HG03139 (cell line): ENCODE data around the gene ZNF121.
"Not testable (repeated sequence)": the region's sequence is repeated elsewhere in the genome, so short reads cannot be mapped to it uniquely, and the experiment has no call there.

Experiments used
- ATAC-seq: cut with Tn5 transposase; IDR thresholded peaks from one replicate; pipeline ENCODE4 v1.9.1; 2021; ENCODE audit not compliant: unreplicated experiment

Gene ZNF121

DNA sequence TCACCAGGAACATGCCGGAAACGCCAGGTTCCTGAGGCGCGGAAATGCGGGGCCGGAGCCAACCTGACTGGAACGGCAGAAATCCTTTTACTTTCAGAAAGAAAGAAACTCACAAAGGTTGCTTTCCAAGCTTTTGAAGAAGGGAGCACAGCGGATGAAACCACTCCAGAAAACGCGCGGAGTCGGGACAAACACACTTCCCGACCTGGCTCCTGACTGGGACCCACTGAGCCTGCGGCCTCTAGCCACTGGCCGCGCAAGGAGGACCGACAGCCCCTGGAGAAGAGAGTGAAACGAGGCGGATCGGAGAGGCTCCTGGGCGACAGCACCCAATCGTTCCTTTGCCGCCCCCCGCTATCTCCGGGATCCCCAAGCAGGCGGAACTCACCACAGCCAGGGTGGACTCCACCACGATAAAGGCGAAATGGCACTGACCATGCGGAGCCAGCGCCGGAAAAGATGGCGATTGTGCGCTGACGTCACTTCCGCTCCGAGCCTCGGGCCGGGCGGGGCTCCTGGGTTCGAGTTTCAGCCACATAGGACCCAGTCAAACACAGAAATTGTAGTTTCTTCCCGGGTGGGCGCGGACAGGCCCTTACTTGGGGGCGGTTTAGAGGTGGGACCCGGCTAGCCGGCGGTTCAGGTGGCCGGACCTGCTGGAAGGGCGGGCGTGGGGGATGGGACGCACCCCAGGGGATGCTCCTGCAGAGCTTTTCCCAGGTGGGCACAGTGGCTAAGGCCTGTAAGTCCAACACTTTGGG, at the start of gene ZNF121:
ZNF121 (minus strand) TSS at position 432 of the 761 bp plus-strand sequence. CDS start 16,407 bp downstream, outside the sequence.
- ATAC-seq = peak; percentile 77

GRCh38 chr19:9627856-9628255, 43.6 kb upstream of the ZNF121 start:
- no peak for ATAC-seq

DNA sequence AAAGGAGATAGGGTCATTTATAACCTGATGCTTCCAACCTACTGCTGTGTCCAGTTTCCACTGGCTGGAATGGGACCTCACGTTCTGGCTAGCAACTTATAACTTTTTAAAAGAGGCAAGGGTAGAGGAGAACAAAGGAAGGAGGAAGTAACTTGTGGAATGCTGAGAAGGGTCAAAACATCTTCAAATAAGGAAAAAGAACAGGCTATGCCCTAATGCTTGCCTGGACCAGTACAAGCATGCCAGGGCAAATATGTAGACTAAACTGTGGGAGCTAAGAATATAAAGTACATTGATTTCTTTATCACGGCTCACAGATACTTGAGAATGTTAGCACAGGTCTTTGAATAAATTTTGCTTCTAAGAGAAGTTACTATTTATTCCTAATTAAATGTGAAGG, 38.2 kb upstream of the ZNF121 start:
- no peak for ATAC-seq

GRCh38 chr19:9621156-9622037, 37.1 kb upstream of the ZNF121 start, which contains the start of gene ZNF561:
Gene ZNF561, minus strand, starts transcription at chr19:9621232. Its CDS starts 1,776 bp downstream, at chr19:9619456.
- ATAC-seq = peak; percentile 58

DNA sequence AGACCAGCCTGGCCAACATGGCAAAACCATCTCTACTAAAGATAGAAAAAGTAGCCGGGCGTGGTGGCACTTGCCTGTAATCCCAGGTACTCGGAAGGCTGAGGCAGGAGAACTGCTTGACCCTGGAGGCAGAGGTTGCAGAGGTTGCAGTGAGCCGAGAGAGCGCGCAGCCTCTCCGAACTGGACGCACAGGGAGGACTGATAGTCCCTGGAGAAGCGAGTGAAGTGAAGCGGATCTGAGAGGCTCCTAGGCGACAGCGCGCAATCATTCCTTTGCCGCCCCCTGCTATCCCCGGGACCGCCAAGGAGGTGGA, 36.5 kb upstream of the ZNF121 start:
- ATAC-seq = no peak

DNA sequence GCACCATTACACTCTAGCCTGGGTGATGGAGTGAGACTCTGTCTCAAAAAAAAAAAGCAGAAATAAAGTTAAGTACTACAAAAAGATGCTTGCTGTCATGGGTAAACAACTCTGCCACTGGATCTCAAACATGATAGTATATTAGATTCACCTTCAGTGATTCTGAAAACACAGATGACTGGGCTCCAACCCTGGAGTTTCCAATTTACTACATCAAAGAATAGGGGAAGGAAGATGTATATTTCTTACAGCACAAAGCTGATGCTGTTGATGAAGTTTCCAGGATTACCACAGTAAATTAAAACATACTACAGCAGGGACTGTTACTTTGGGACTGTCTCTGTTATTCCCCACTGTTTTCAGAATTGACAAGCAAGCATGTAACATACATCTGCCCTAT, 31.5 kb upstream of the ZNF121 start:
- no peak for ATAC-seq

DNA sequence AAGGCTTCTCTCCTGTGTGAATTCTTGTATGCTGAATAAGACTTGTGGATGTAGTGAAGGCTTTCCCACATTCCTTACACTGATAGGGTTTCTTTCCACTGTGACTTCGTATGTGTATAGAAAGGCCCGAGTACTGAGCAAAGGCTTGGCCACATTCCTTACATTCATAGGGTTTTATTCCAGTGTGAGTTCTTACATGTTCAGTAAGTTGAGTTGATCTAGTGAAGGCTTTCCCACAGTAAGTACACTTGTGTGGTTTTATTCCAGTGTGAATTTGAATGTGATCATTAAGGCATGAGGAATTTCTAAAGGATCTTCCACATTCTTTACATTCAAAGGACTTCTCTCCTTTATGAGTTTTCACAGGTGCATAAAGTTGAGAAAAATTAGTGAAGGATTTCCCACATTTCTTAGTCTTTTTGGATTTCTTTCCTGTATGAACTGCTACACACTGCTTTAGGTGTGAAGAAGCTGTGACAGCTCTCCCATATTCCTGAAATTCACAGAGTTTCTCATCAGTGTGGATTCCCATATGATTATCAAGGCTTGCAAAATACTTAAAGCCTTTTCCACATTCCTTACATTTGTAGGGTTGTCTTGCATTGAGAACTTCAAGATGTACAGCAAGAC, 26.3 kb upstream of the ZNF121 start:
- ATAC-seq = no peak

- ATAC-seq = no peak
Observed at GRCh38 chr19:9608912-9609311, 24.6 kb upstream of the ZNF121 start.

GRCh38 chr19:9597027-9597426, 12.7 kb upstream of the ZNF121 start:
- no peak for ATAC-seq

DNA sequence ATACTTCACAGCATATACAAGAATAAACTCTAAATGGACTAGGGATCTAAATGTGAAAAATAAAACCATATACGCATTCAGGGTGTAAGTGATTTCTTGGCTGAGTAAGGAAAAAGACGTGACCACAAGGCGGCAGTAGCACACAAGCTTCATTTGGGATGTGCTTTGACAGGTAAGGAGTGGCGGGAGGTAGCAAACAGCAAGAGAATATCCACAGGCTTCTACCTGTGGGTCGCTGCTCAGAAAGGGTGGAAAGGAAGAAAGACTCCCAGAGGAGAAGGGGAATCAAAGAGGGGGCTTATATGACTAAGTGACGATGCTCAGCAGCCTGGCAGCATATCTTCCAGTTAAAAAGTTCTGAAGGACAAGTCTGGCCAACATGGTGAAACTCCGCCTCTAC, 2.5 kb upstream of the ZNF121 start:
- ATAC-seq = no peak

DNA sequence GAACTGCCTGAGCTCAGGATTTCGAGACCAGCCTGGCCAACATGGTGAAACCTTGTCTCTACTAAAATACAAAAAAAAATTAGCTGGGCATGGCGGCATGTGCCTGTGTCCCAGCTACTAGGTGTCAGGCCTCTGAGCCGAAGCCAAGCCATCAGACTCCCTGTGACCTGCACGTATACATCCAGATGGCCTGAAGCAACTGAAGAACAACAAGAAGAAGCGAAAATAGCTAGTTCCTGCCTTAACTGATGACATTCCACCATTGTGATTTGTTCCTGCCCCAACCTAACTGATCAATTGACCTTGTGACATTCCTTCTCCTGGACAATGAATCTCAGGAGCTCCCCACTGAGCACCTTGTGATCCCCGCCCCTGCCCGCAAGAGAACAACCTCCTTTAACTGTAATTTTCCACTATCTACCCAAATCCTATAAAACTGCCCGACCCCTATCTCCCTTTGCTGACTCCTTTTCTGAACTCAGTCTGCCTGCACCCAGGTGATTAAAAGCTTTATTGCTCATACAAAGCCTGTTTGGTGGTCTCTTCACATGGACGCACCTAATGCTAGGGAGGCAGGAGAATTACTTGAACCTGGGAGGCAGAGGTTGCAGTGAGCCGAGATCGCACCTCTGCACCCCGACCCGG, 2.1 kb downstream of the ZNF121 start:
- ATAC-seq = not testable (repeated sequence)

DNA sequence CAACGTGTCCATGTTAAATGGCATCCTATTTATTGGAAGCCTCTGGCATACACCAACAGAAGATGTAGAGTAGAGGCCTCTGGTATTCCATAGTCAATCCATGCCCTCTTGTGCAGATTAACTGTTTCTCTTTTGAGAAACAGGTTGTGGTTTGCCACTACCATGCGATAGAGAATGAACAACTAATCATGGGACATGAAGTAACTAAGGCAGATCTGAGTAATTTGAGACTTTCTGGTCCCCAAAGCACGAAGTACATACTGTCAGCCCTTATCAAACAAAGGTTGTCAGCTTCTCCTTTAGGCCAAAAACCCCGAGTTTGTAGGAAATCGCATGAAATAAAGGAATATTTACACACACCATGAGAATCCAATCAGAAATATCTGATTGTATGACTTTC, 3.6 kb downstream of the ZNF121 start:
- ATAC-seq = no peak

- no peak for ATAC-seq
Observed at GRCh38 chr19:9570255-9570654, 14.0 kb downstream of the ZNF121 start.

- no peak for ATAC-seq
Observed at GRCh38 chr19:9566729-9567128, 17.6 kb downstream of the ZNF121 start.

DNA sequence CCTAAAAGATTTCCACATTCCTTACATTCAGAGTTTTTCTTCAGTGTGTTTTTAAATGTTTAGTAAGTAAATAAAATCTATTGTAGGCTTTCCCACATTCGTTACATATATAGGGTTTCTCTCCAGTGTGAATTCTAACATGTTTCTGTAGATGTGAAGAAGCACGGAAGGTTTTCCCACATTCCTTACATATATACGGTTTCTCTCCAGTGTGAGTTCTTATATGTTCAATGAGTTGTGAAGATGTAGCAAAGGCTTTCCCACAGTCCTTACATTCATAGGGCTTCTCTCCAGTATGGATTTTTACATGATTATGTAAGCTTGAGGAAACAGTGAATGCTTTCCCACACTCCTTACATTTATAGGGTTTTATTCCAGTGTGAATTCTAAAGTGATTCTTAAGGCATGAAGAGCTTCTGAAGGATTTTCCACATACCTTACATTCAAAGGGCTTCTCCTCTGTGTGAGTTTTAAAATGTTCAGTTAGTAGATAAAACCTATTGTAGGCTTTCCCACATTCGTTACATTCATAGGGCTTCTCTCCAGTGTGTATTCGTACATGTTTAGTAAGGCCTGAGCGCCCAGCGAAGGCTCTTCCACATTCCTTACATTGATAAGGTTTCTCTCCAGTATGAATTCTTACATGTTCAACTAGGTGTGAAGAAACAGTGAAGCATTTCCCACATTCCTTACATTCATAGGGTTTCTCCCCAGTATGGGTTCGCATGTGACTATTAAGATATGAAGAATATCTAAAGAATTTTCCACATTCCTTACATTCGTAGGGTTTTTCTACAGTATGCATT, 18.2 kb downstream of the ZNF121 start:
- ATAC-seq = no peak

GRCh38 chr19:9552536-9553274, 31.6 kb downstream of the ZNF121 start:
- no peak for ATAC-seq

DNA sequence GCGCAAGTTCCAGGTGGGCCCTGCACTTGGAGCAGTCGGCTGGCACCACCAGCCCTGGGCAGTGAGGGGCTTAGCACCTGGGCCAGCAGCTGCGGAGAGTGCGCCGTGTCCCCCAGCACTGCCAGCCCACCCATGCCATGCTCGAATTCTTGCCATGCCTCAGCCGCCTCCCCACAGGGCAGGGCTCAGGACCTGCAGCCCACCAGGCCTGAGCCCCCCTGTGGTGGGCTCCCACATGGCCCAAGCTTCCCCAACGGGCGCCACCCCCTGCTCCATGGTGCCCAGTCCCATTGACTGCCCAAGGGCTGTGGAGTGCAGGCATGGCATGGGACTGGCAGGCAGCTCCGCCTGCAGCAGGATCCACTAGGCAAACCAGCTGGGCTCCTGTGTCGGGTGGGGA, 36.4 kb downstream of the ZNF121 start:
- ATAC-seq = no peak

DNA sequence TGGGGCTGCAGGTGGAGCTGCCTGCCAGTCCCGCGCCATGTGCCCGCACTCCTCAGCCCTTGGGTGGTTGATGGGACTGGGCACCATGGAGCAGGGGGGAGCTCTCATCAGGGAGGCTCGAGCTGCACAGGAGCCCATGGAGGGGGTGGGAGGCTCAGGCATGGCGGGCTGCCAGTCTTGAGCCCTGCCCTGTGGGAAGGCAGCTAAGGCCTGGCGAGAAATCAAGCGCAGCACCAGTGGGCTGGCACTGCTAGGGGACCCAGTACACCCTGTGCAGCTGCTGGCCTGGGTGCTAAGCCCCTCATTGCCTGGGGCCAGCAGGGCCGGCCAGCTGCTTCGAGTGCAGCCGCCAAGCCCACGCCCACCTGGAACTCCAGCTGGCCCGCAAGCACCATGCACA, 43.0 kb downstream of the ZNF121 start:
- not testable (repeated sequence) for ATAC-seq

DNA sequence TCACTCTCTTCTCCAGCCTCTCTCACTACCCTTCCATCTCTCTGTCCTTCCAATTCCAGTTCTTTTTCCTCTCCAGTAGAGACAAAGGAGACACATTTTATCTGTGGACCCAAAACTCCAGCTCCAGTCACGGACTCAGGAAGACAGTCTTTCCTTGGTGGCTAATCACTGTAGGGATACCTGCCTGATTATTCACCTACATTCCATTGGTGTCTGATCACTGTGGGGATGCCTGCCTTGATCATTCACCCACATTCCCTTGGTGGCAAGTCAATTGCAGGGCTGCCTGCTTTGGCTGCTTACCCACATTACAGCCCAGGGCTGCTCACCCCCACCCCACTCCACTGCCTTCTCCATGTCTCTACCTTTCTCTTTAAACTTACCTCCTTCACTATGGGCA, 44.4 kb downstream of the ZNF121 start:
- ATAC-seq = not testable (repeated sequence)

GRCh38 chr19:9539201-9539600, 45.1 kb downstream of the ZNF121 start:
- ATAC-seq = not testable (repeated sequence)
